Neural progenitor cell (in vitro differentiated cells): Measurements from ENCODE around the gene LCE3A.

Experiments
- CTCF ChIP-seq: fragments of 200-600 bp; sonication (generic); IDR thresholded peaks from 2 replicates; pipeline ENCODE4 v1.5.1; 2017; ENCODE audit warnings: antibody characterized with exemption, mild to moderate bottlenecking
- EZH2 ChIP-seq: fragments of 200-600 bp; sonication (generic); IDR thresholded peaks from 2 replicates; pipeline ENCODE4 v1.6.1; 2017; ENCODE audit warnings: antibody characterized with exemption, mild to moderate bottlenecking, moderate library complexity
- EZH2phosphoT487 ChIP-seq: fragments of 200-600 bp; sonication (generic); IDR thresholded peaks from 2 replicates; pipeline ENCODE4 v1.6.1; 2017; ENCODE audit warnings: antibody characterized with exemption

- TF ChIP-seq CTCF (no peak), EZH2phosphoT487 (no peak), EZH2 (no peak)
Measured at GRCh38 chr1:152621993-152622392, 910 bp downstream of the LCE3A start.
